Kidney (tissue), 14 donors: ENCODE data around the gene OR7E24. TPM values are rescaled to one million over a fixed set of nuclear protein-coding genes. Genes with fewer than 3 reads are reported as not detected.

Source experiments
- DNase-seq, 5 donors: peaks; one replicate each; pipeline ENCODE4 v3.0.0-alpha.2; 2013 to 2020
- FAIRE-seq: peaks from 2 replicates; lab custom pipeline; 2012; peaks lifted over from hg19 to GRCh38; lab: Jason Lieb, UNC
- H3K27ac ChIP-seq, 2 donors: one replicate each; pipeline ENCODE4 v1.7.0; 2013; ENCODE audit warnings: low read depth in 2 of 2, low read length in 2 of 2, inconsistent platforms in 1 of 2
- H3K27me3 ChIP-seq: one replicate; pipeline ENCODE4 v1.7.1; 2013; ENCODE audit warnings: low read length, inconsistent platforms; ENCODE audit not compliant: control insufficient read depth, insufficient read depth
- H3K36me3 ChIP-seq, 3 donors: one replicate each; pipeline versions ENCODE4 v1.7.0 to v1.7.1; 2013; ENCODE audit warnings: low read length in 3 of 3, control low read depth in 1 of 3, inconsistent platforms in 1 of 3; ENCODE audit not compliant: insufficient read depth in 3 of 3, control insufficient read depth in 2 of 3
- H3K4me1 ChIP-seq, 3 donors: one replicate each; pipeline versions ENCODE4 v1.7.0 to v1.7.1; 2013; ENCODE audit warnings: low read length in 3 of 3, inconsistent platforms in 1 of 3, low read depth in 1 of 3; ENCODE audit not compliant: control insufficient read depth in 2 of 3, insufficient read depth in 2 of 3
- H3K4me3 ChIP-seq, 3 donors: one replicate each; pipeline versions ENCODE4 v1.7.0 to v1.8.1; 2013; ENCODE audit warnings: low read length in 3 of 3, control low read depth in 1 of 3, inconsistent platforms in 1 of 3
- H3K9ac ChIP-seq, 3 donors: one replicate each; pipeline versions ENCODE4 v1.7.0 to v1.7.1; 2013; ENCODE audit warnings: low read length in 3 of 3, control low read depth in 1 of 3, inconsistent platforms in 1 of 3
- H3K9me3 ChIP-seq, 3 donors: one replicate each; pipeline versions ENCODE4 v1.7.0 to v1.7.1; 2013; ENCODE audit warnings: low read length in 3 of 3, control low read depth in 1 of 3, inconsistent platforms in 1 of 3; ENCODE audit not compliant: control insufficient read depth in 2 of 3, insufficient read depth in 1 of 3
- CTCF ChIP-seq: IDR thresholded peaks from 3 replicates; pipeline ENCODE4 v1.5.1; 2012; ENCODE audit warnings: mild to moderate bottlenecking, moderate library complexity, borderline replicate concordance; ENCODE audit not compliant: insufficient read depth; ENCODE audit errors: extremely low read depth
- intact Hi-C: fragments of 100-400 bp; cut with DNase I; formaldehyde crosslinking; loops from one replicate; pipeline ENCODE4 v1.11.1; 2022
- polyA plus RNA-seq: library from polyadenylated mRNA; stranded (reverse); fragments of 350-450 nt; fragmentation: Illumina TruSeq; extraction: RNeasy Lipid Tissue Mini Kit (QIAGEN cat#74804); gene quantifications from one replicate; pipeline ENCODE4 v1.2.3, GENCODE V29; 2014; ENCODE audit warnings: low read depth, low replicate concordance; ENCODE audit not compliant: insufficient read depth
- total RNA-seq: library from RNA; stranded (reverse); fragmentation: NEBNext Ultra II Directional; extraction: Animal tissue kit (Norgen Biotek cat#: 25700); gene quantifications from one replicate; pipeline ENCODE4 v1.2.1, GENCODE V29; 2021
- donor health status: control.
- donor health status: control.
- donor health status: control.
- donor health status: control.
- donor health status: control.
- donor health status: DM: yes; HTN: yes; CAD: no.
- donor health status: Normal renal cell carcinoma (clear cell type).

The OR7E24 gene
- total and polyA plus RNA-seq, 2 donors from 2014 or later, result not detected

GRCh38 chr19:9296336-9296735 is 45.6 kb downstream of the OR7E24 start:
- peaks cover 28 to 58% (median 41%) of the 10 kb centered on the region in 3 donors for H3K36me3 ChIP-seq
- no peak for FAIRE-seq

More at GRCh38 chr19:9296336-9296735, 45.6 kb downstream of the OR7E24 start:
- Histone ChIP-seq H3K9ac (no peak overlapping the region), H3K4me3 (peak overlapping the region in 1 of 3 donors; percentile 9), H3K27me3 (no peaks in the 10 kb centered on the region), H3K9me3 (peaks cover 15 to 74% (median 39%) of the 10 kb centered on the region in 3 donors), H3K27ac (no peak overlapping the region), H3K4me1 (no peaks in the 10 kb centered on the region)
- no peak for DNase-seq
- no peak for TF ChIP-seq CTCF
- intact Hi-C loops, result no loop called here

Other genes starting within 250 kb of the OR7E24 start
- 0.41 TPM for gene MUC16, start 240.5 kb upstream of the OR7E24 start, total RNA-seq
- gene MUC16, start 240.5 kb upstream of the OR7E24 start, polyA plus RNA-seq, result not detected
- not detected for gene OR1M1, start 163.9 kb upstream of the OR7E24 start, total RNA-seq
- gene OR1M1, start 163.9 kb upstream of the OR7E24 start, polyA plus RNA-seq, result not detected
- not detected for gene OR7G2, start 143.5 kb upstream of the OR7E24 start, total RNA-seq
- gene OR7G2, start 143.5 kb upstream of the OR7E24 start, polyA plus RNA-seq, result not detected
- gene OR7G1, start 135.2 kb upstream of the OR7E24 start, total RNA-seq, result not detected
- not detected for gene OR7G1, start 135.2 kb upstream of the OR7E24 start, polyA plus RNA-seq
- gene OR7G3, start 124.0 kb upstream of the OR7E24 start, total RNA-seq, result not detected
- gene OR7G3, start 124.0 kb upstream of the OR7E24 start, polyA plus RNA-seq, result not detected
- 32.6 TPM for gene ZNF317, start 110.5 kb upstream of the OR7E24 start, total RNA-seq
- gene ZNF317, start 110.5 kb upstream of the OR7E24 start, polyA plus RNA-seq, result 30.2 TPM
- gene OR7D2, start 72.0 kb upstream of the OR7E24 start, total RNA-seq, result not detected
- not detected for gene OR7D2, start 72.0 kb upstream of the OR7E24 start, polyA plus RNA-seq
- not detected for gene OR7D4, start 31.3 kb upstream of the OR7E24 start, total RNA-seq
- not detected for gene OR7D4, start 31.3 kb upstream of the OR7E24 start, polyA plus RNA-seq
- 11.4 TPM for gene ZNF699, start 58.9 kb downstream of the OR7E24 start, total RNA-seq
- gene ZNF699, start 58.9 kb downstream of the OR7E24 start, polyA plus RNA-seq, result 0.69 TPM
- 28.5 TPM for gene ZNF559, start 73.2 kb downstream of the OR7E24 start, total RNA-seq
- 19.5 TPM for gene ZNF559, start 73.2 kb downstream of the OR7E24 start, polyA plus RNA-seq
- gene ZNF177, start 112.1 kb downstream of the OR7E24 start, total RNA-seq, result 1.8 TPM
- 5.7 TPM for gene ZNF177, start 112.1 kb downstream of the OR7E24 start, polyA plus RNA-seq
- 31.4 TPM for gene ZNF266, start 184.6 kb downstream of the OR7E24 start, total RNA-seq
- gene ZNF266, start 184.6 kb downstream of the OR7E24 start, polyA plus RNA-seq, result 8.4 TPM
- gene ZNF560, start 247.7 kb downstream of the OR7E24 start, total RNA-seq, result not detected
- gene ZNF560, start 247.7 kb downstream of the OR7E24 start, polyA plus RNA-seq, result not detected